HEK293 (cell line): ENCODE results near the gene UQCRFS1.

Experiments
- BCL11A ChIP-seq: fragments of 450-650 bp; formaldehyde crosslinking; IDR thresholded peaks from 2 replicates; pipeline ENCODE4 v1.5.1; 2016; ENCODE audit warnings: low read depth, missing biosample characterization, missing genetic modification characterization
- GFI1B ChIP-seq: fragments of 450-650 bp; formaldehyde crosslinking; IDR thresholded peaks from 2 replicates; pipeline ENCODE4 v1.5.1; 2016; ENCODE audit warnings: missing biosample characterization, missing genetic modification characterization
- HOXC10 ChIP-seq: sonication (generic); formaldehyde crosslinking; IDR thresholded peaks from 2 replicates; pipeline ENCODE4 v1.8.1; 2023; ENCODE audit warnings: mild to moderate bottlenecking, missing genetic modification reagents
- KLF7 ChIP-seq: fragments of 450-650 bp; formaldehyde crosslinking; IDR thresholded peaks from 2 replicates; pipeline ENCODE4 v1.5.1; 2016; ENCODE audit warnings: missing biosample characterization, missing genetic modification characterization, borderline replicate concordance
- RBAK ChIP-seq: fragments of 450-650 bp; formaldehyde crosslinking; IDR thresholded peaks from 2 replicates; pipeline ENCODE4 v1.5.1; 2016; ENCODE audit warnings: missing biosample characterization, missing genetic modification characterization
- SALL2 ChIP-seq: fragments of 450-650 bp; formaldehyde crosslinking; IDR thresholded peaks from 2 replicates; pipeline ENCODE4 v1.5.0; 2017; ENCODE audit warnings: missing biosample characterization, mild to moderate bottlenecking, missing genetic modification characterization, borderline replicate concordance
- YY2 ChIP-seq: fragments of 450-650 bp; formaldehyde crosslinking; IDR thresholded peaks from 2 replicates; pipeline ENCODE4 v1.5.1; 2016; ENCODE audit warnings: missing biosample characterization, missing genetic modification characterization
- ZBTB21 ChIP-seq: fragments of 450-650 bp; formaldehyde crosslinking; IDR thresholded peaks from 2 replicates; pipeline ENCODE4 v1.5.1; 2017; ENCODE audit warnings: missing biosample characterization, missing genetic modification characterization
- ZNF112 ChIP-seq: fragments of 450-650 bp; formaldehyde crosslinking; IDR thresholded peaks from 2 replicates; pipeline ENCODE4 v1.5.0; 2017; ENCODE audit warnings: missing biosample characterization, missing genetic modification characterization
- ZNF121 ChIP-seq: fragments of 450-650 bp; formaldehyde crosslinking; IDR thresholded peaks from 2 replicates; pipeline ENCODE4 v1.5.1; 2016; ENCODE audit warnings: missing biosample characterization, missing genetic modification characterization
- ZNF140 ChIP-seq: fragments of 450-650 bp; formaldehyde crosslinking; IDR thresholded peaks from 2 replicates; pipeline ENCODE4 v1.5.1; 2016; ENCODE audit warnings: missing biosample characterization, missing genetic modification characterization
- ZNF2 ChIP-seq: fragments of 450-650 bp; formaldehyde crosslinking; IDR thresholded peaks from 2 replicates; pipeline ENCODE4 v1.5.1; 2016; ENCODE audit warnings: missing biosample characterization, missing genetic modification characterization
- ZNF248 ChIP-seq: fragments of 450-650 bp; formaldehyde crosslinking; IDR thresholded peaks from 2 replicates; pipeline ENCODE4 v1.5.1; 2017; ENCODE audit warnings: missing biosample characterization, missing genetic modification characterization
- ZNF266 ChIP-seq: fragments of 450-650 bp; formaldehyde crosslinking; IDR thresholded peaks from 2 replicates; pipeline ENCODE4 v1.5.1; 2016; ENCODE audit warnings: missing biosample characterization, missing genetic modification characterization, low read depth
- ZNF324 ChIP-seq: fragments of 450-650 bp; formaldehyde crosslinking; IDR thresholded peaks from 2 replicates; pipeline ENCODE4 v1.5.1; 2016; ENCODE audit warnings: missing biosample characterization, missing genetic modification characterization
- ZNF335 ChIP-seq: fragments of 450-650 bp; formaldehyde crosslinking; conservative IDR thresholded peaks from 2 replicates; pipeline ENCODE4 v1.5.1; 2016; ENCODE audit warnings: missing biosample characterization, missing genetic modification characterization
- ZNF341 ChIP-seq: fragments of 450-650 bp; formaldehyde crosslinking; IDR thresholded peaks from 2 replicates; pipeline ENCODE4; 2016; ENCODE audit warnings: low read depth, missing biosample characterization, missing genetic modification characterization
- ZNF433 ChIP-seq: fragments of 450-650 bp; formaldehyde crosslinking; IDR thresholded peaks from 2 replicates; pipeline ENCODE4 v1.5.1; 2016; ENCODE audit warnings: missing biosample characterization, missing genetic modification characterization, low read depth
- ZNF521 ChIP-seq: fragments of 450-650 bp; formaldehyde crosslinking; IDR thresholded peaks from 2 replicates; pipeline ENCODE4 v1.5.1; 2017; ENCODE audit warnings: missing biosample characterization, mild to moderate bottlenecking, missing genetic modification characterization
- ZNF548 ChIP-seq: fragments of 450-650 bp; formaldehyde crosslinking; IDR thresholded peaks from 2 replicates; pipeline ENCODE4 v1.5.1; 2016; ENCODE audit warnings: missing biosample characterization, missing genetic modification characterization
- ZNF558 ChIP-seq: fragments of 450-650 bp; formaldehyde crosslinking; IDR thresholded peaks from 2 replicates; pipeline ENCODE4 v1.5.1; 2016; ENCODE audit warnings: missing biosample characterization, missing genetic modification characterization
- ZNF585B ChIP-seq: fragments of 450-650 bp; formaldehyde crosslinking; IDR thresholded peaks from 2 replicates; pipeline ENCODE4 v1.5.1; 2016; ENCODE audit warnings: missing biosample characterization, missing genetic modification characterization
- ZNF596 ChIP-seq: fragments of 450-650 bp; IDR thresholded peaks from 2 replicates; pipeline ENCODE4 v1.5.0; 2018; ENCODE audit warnings: missing biosample characterization, mild to moderate bottlenecking, missing genetic modification characterization, moderate library complexity
- ZNF600 ChIP-seq: fragments of 450-650 bp; formaldehyde crosslinking; IDR thresholded peaks from 2 replicates; pipeline ENCODE4 v1.5.1; 2016; ENCODE audit warnings: missing biosample characterization, missing genetic modification characterization
- ZNF623 ChIP-seq: fragments of 450-650 bp; formaldehyde crosslinking; IDR thresholded peaks from 2 replicates; pipeline ENCODE4 v1.5.1; 2016; ENCODE audit warnings: missing biosample characterization, missing genetic modification characterization
- ZNF777 ChIP-seq: fragments of 450-650 bp; formaldehyde crosslinking; IDR thresholded peaks from 2 replicates; pipeline ENCODE4 v1.5.1; 2017; ENCODE audit warnings: missing biosample characterization, missing genetic modification characterization, borderline replicate concordance
- TF ChIP-seq, protein P1 (sequence below): fragments of 450-650 bp; formaldehyde crosslinking; IDR thresholded peaks from 2 replicates; pipeline ENCODE4 v1.5.1; 2016; ENCODE audit warnings: missing biosample characterization, missing genetic modification characterization
- TF ChIP-seq, protein P2 (sequence below): fragments of 450-650 bp; formaldehyde crosslinking; IDR thresholded peaks from 2 replicates; pipeline ENCODE4 v1.5.1; 2017; ENCODE audit warnings: missing biosample characterization, missing genetic modification characterization
- TF ChIP-seq, protein P3 (sequence below): fragments of 450-650 bp; formaldehyde crosslinking; IDR thresholded peaks from 2 replicates; pipeline ENCODE4 v1.5.1; 2016; ENCODE audit warnings: missing biosample characterization, missing genetic modification characterization
- TF ChIP-seq, protein P4 (sequence below): IDR thresholded peaks from 2 replicates; pipeline ENCODE4 v1.6.1; 2011; ENCODE audit warnings: mild to moderate bottlenecking, low read depth, low read length, borderline replicate concordance
- TF ChIP-seq, protein P5 (sequence below): fragments of 450-650 bp; formaldehyde crosslinking; IDR thresholded peaks from 2 replicates; pipeline ENCODE4 v1.5.1; 2016; ENCODE audit warnings: missing biosample characterization, missing genetic modification characterization

Gene UQCRFS1

DNA sequence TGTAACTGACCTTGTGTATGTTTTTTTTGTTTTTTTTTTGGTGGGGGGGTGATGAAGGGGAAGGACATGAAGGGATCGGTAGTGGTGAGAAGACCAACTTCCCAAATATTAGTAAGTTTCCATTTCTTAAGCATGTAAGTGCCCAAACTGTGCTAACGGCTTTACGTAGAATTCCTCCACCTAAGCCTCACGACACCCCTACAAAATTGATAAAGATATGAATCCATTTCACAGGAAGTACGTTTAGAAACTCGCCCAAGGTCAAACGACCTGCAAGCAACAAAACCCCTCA, 649 bp downstream of the UQCRFS1 start (continued):
- TF ChIP-seq, protein P1, sequence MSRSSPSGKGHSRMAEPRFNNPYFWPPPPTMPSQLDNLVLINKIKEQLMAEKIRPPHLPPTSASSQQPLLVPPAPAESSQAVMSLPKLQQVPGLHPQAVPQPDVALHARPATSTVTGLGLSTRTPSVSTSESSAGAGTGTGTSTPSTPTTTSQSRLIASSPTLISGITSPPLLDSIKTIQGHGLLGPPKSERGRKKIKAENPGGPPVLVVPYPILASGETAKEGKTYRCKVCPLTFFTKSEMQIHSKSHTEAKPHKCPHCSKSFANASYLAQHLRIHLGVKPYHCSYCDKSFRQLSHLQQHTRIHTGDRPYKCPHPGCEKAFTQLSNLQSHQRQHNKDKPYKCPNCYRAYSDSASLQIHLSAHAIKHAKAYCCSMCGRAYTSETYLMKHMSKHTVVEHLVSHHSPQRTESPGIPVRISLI (tag by site-specific recombination), result peak; percentile 5; the same call in 1 of the 2 replicates
- TF ChIP-seq ZNF596 (no peak), ZNF121 (no peak), ZBTB21 (tag by site-specific recombination) (0 out of 2 replicates have a peak, but pooled peaks have one; percentile 23), KLF7 (no peak), ZNF548 (no peak), ZNF433 (no peak), SALL2 (tag by site-specific recombination) (no peak), ZNF266 (no peak), BCL11A (tag by site-specific recombination) (no peak), RBAK (0 out of 2 replicates have a peak, but pooled peaks have one; percentile 28), ZNF558 (tag by site-specific recombination) (no peak), ZNF2 (tag by site-specific recombination) (0 out of 2 replicates have a peak, but pooled peaks have one; percentile 7), GFI1B (tag by site-specific recombination) (no peak), ZNF623 (tag by site-specific recombination) (no peak), ZNF140 (tag by site-specific recombination) (no peak), ZNF112 (tag by site-specific recombination) (no peak), ZNF341 (peak; percentile 21), ZNF335 (tag by site-specific recombination) (peak; percentile 75), ZNF521 (tag by site-specific recombination) (no peak), ZNF324 (tag by site-specific recombination) (no peak), YY2 (no peak), ZNF777 (tag by site-specific recombination) (no peak), ZNF600 (no peak), ZNF585B (tag by site-specific recombination) (no peak), ZNF248 (no peak), HOXC10 (CRISPR knock-in tag) (no peak)
- TF ChIP-seq, protein P2, sequence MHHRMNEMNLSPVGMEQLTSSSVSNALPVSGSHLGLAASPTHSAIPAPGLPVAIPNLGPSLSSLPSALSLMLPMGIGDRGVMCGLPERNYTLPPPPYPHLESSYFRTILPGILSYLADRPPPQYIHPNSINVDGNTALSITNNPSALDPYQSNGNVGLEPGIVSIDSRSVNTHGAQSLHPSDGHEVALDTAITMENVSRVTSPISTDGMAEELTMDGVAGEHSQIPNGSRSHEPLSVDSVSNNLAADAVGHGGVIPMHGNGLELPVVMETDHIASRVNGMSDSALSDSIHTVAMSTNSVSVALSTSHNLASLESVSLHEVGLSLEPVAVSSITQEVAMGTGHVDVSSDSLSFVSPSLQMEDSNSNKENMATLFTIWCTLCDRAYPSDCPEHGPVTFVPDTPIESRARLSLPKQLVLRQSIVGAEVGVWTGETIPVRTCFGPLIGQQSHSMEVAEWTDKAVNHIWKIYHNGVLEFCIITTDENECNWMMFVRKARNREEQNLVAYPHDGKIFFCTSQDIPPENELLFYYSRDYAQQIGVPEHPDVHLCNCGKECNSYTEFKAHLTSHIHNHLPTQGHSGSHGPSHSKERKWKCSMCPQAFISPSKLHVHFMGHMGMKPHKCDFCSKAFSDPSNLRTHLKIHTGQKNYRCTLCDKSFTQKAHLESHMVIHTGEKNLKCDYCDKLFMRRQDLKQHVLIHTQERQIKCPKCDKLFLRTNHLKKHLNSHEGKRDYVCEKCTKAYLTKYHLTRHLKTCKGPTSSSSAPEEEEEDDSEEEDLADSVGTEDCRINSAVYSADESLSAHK, result no peak
- TF ChIP-seq, protein P3, sequence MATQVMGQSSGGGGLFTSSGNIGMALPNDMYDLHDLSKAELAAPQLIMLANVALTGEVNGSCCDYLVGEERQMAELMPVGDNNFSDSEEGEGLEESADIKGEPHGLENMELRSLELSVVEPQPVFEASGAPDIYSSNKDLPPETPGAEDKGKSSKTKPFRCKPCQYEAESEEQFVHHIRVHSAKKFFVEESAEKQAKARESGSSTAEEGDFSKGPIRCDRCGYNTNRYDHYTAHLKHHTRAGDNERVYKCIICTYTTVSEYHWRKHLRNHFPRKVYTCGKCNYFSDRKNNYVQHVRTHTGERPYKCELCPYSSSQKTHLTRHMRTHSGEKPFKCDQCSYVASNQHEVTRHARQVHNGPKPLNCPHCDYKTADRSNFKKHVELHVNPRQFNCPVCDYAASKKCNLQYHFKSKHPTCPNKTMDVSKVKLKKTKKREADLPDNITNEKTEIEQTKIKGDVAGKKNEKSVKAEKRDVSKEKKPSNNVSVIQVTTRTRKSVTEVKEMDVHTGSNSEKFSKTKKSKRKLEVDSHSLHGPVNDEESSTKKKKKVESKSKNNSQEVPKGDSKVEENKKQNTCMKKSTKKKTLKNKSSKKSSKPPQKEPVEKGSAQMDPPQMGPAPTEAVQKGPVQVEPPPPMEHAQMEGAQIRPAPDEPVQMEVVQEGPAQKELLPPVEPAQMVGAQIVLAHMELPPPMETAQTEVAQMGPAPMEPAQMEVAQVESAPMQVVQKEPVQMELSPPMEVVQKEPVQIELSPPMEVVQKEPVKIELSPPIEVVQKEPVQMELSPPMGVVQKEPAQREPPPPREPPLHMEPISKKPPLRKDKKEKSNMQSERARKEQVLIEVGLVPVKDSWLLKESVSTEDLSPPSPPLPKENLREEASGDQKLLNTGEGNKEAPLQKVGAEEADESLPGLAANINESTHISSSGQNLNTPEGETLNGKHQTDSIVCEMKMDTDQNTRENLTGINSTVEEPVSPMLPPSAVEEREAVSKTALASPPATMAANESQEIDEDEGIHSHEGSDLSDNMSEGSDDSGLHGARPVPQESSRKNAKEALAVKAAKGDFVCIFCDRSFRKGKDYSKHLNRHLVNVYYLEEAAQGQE, result no peak
- TF ChIP-seq, protein P4, sequence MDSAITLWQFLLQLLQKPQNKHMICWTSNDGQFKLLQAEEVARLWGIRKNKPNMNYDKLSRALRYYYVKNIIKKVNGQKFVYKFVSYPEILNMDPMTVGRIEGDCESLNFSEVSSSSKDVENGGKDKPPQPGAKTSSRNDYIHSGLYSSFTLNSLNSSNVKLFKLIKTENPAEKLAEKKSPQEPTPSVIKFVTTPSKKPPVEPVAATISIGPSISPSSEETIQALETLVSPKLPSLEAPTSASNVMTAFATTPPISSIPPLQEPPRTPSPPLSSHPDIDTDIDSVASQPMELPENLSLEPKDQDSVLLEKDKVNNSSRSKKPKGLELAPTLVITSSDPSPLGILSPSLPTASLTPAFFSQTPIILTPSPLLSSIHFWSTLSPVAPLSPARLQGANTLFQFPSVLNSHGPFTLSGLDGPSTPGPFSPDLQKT, result no peak
- TF ChIP-seq, protein P5, sequence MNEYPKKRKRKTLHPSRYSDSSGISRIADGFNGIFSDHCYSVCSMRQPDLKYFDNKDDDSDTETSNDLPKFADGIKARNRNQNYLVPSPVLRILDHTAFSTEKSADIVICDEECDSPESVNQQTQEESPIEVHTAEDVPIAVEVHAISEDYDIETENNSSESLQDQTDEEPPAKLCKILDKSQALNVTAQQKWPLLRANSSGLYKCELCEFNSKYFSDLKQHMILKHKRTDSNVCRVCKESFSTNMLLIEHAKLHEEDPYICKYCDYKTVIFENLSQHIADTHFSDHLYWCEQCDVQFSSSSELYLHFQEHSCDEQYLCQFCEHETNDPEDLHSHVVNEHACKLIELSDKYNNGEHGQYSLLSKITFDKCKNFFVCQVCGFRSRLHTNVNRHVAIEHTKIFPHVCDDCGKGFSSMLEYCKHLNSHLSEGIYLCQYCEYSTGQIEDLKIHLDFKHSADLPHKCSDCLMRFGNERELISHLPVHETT, result no peak
